GM23248 (cell line): ENCODE measurements around the gene PTPRN2.

ENCODE experiments used
- EZH2 ChIP-seq: fragments of 200-600 bp; sonication (generic); IDR thresholded peaks from 2 replicates; pipeline ENCODE4 v1.6.1; 2018; ENCODE audit warnings: antibody characterized with exemption, mild to moderate bottlenecking; ENCODE audit not compliant: insufficient read depth, poor library complexity, severe bottlenecking
- EZH2phosphoT487 ChIP-seq: fragments of 200-600 bp; sonication (generic); IDR thresholded peaks from 2 replicates; pipeline ENCODE4 v1.6.1; 2018; ENCODE audit warnings: antibody characterized with exemption, moderate library complexity, mild to moderate bottlenecking, low read depth; ENCODE audit not compliant: insufficient read depth

GRCh38 chr7:158299607-158300006 lies 288.0 kb downstream of the PTPRN2 start:
- TF ChIP-seq EZH2: no peak
- no peak for TF ChIP-seq EZH2phosphoT487
